BLaER1 treated with 17β-estradiol and CSF1 and Interleukin-3, amounts not matched to agents 10 nM and 100 nM (cell line): ENCODE data around the gene SLC46A1.

ENCODE experiments used
- H3K27ac ChIP-seq, 11 experiments: shearing (Covaris generic); formaldehyde crosslinking; 2 replicates each; pipeline ENCODE4 v1.8.1; 2022
- H3K27me3 ChIP-seq, 11 experiments: shearing (Covaris generic); formaldehyde crosslinking; 2 replicates each; pipeline ENCODE4 v1.8.1; 2022
- H3K36me3 ChIP-seq, 11 experiments: shearing (Covaris generic); formaldehyde crosslinking; 2 replicates each; pipeline ENCODE4 v1.8.1; 2022
- H3K4me1 ChIP-seq, 10 experiments: shearing (Covaris generic); formaldehyde crosslinking; 2 replicates each; pipeline ENCODE4 v1.8.1; 2022
- H3K4me2 ChIP-seq, 11 experiments: shearing (Covaris generic); formaldehyde crosslinking; 2 replicates each; pipeline ENCODE4 v1.8.1; 2022
- H3K4me3 ChIP-seq, 10 experiments: shearing (Covaris generic); formaldehyde crosslinking; 2 replicates each; pipeline ENCODE4 v1.8.1; 2022
- H3K9ac ChIP-seq, 11 experiments: shearing (Covaris generic); formaldehyde crosslinking; 2 replicates each; pipeline ENCODE4 v1.8.1; 2022
- H3K9me3 ChIP-seq, 11 experiments: shearing (Covaris generic); formaldehyde crosslinking; replicated peaks in 1 of 11; 2 replicates each; pipeline ENCODE4 v1.8.1; 2022
- H4K20me1 ChIP-seq, 11 experiments: shearing (Covaris generic); formaldehyde crosslinking; 2 replicates each; pipeline ENCODE4 v1.8.1; 2022
- Cebpa-rat ChIP-seq, 11 experiments: shearing (Covaris generic); IDR thresholded peaks; 2 replicates each; pipeline ENCODE4 v1.8.1; 2022

The SLC46A1 gene

DNA sequence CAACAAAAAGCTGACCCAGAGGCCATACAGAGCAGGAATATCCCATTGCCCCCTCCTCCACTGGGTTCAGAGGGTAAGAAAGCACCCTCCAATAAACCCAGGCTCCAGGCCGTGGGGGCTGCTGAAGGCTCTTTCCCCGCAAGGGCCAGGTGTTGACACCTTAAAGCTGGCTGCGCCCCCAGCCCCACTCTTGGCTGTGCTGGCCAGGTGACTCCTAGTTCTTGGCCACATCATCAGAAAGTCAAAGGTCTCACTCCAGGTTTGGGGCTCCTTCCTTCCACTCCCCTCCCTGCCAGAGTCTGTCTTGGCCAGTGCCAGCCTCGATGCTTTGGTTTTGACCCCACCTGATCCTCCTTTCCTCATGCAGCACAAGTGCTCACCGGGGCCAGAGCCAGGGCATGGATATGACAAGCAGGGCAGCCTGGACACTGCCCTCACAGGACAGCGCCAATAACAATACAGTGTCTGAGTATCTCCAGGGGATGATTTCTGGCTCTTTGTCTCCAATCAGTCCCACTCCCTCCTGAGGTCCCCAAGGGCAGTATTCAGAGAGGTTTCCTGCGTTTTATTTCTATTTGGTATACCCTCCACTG is 8.2 kb downstream of the SLC46A1 start:
- H3K27me3 ChIP-seq: no peaks in the 10 kb centered on the region
- peaks cover 18 to 89% (median 51%) of the 10 kb centered on the region in 10 experiments for H3K4me1 ChIP-seq
- peak overlapping the region; percentile 54 to 100 (median 74) for H3K4me2 ChIP-seq
- peak overlapping the region; percentile 10 to 61 (median 45); a peak in 14 of 22 replicates for H3K9ac ChIP-seq
- H3K9me3 ChIP-seq: no peaks in the 10 kb centered on the region
- H3K36me3 ChIP-seq: peaks cover 32 to 81% (median 54%) of the 10 kb centered on the region in 11 experiments
- H3K27ac ChIP-seq: peak overlapping the region in 10 of 11 experiments; percentile 15 to 66 (median 50); a peak in 17 of 22 replicates
- peaks cover 0 to 12% (median 0%) of the 10 kb centered on the region in 11 experiments; a peak in 5 of 22 replicates for H4K20me1 ChIP-seq
- TF ChIP-seq Cebpa-rat (IDR thresholded peaks at IDR 0.05): no peak
- no peak overlapping the region for H3K4me3 ChIP-seq

DNA sequence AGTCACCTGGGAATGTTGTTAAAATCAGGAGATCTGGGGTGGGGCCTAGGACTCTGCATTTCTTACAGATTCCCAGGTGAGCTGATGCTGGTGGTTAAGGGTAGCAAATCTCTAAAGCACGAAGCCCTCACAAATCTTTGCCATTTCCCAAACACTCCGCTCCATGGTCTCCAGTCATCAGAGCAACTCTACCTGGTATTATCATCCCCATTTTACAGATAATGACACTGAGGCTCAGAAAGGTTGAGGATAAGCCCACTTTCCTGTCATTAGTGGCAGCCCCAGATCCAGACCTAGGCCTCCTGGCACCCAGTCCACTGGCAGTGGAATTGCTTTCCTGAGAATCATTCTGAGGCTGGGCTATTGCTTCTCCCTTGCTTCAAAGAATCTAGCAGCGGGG is 8.7 kb downstream of the SLC46A1 start:
- Histone ChIP-seq H3K4me1 (peaks cover 18 to 84% (median 47%) of the 10 kb centered on the region in 10 experiments), H3K36me3 (peaks cover 37 to 81% (median 59%) of the 10 kb centered on the region in 11 experiments), H4K20me1 (peaks cover 0 to 12% (median 0%) of the 10 kb centered on the region in 11 experiments; a peak in 5 of 22 replicates), H3K4me2 (peak overlapping the region in 9 of 11 experiments; percentile 54 to 100 (median 77); a peak in 13 of 22 replicates), H3K27me3 (no peaks in the 10 kb centered on the region), H3K27ac (peak overlapping the region in 6 of 11 experiments; percentile 38 to 65 (median 60); a peak in 4 of 22 replicates), H3K4me3 (no peak overlapping the region), H3K9me3 (no peaks in the 10 kb centered on the region), H3K9ac (peak overlapping the region in 2 of 11 experiments; percentile 10 to 54; a peak in 3 of 22 replicates)
- no peak for TF ChIP-seq Cebpa-rat (IDR thresholded peaks at IDR 0.05)

DNA sequence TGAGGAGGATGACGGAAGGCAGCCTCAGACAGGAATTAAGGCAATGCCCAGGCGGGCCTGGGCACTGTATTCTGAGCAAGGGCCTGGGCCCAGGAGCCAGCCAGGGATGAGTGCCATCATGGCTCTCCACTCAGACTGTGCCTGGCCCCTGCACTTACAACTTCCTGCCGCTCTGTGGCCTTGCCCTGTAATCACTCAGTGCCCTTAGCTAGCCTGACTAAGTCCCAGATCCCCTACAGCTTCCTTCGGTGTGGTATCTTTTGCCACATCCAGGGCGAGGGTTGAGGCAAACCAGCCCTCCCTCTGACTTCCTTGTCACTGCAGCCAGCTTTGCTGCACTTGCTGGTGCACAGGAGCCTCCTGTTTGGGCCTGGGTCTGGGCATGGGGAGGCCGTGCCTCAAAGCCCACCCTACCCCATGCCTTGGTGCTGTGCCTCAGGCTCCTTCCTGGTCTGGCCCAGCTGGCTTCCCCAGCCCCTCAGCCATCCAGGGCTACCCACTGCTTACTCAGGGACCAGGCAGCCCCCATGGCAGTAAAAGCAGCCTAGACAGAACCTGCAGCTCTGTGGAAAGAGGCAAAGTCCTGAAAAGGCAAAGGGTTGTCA is 9.3 kb downstream of the SLC46A1 start:
- Histone ChIP-seq H4K20me1 (peaks cover 0 to 12% (median 0%) of the 10 kb centered on the region in 11 experiments; a peak in 5 of 22 replicates), H3K9ac (peak overlapping the region in 3 of 11 experiments; percentile 10 to 14 (median 14); a peak in 1 of 22 replicates), H3K27ac (peak overlapping the region in 3 of 11 experiments; percentile 28 to 32 (median 30); a peak in 5 of 22 replicates), H3K9me3 (no peaks in the 10 kb centered on the region), H3K4me2 (peak overlapping the region in 5 of 11 experiments; percentile 69 to 100 (median 83); a peak in 10 of 22 replicates), H3K4me1 (peaks cover 18 to 78% (median 43%) of the 10 kb centered on the region in 10 experiments), H3K27me3 (no peaks in the 10 kb centered on the region), H3K4me3 (no peak overlapping the region), H3K36me3 (peaks cover 43 to 81% (median 63%) of the 10 kb centered on the region in 11 experiments)
- no peak for TF ChIP-seq Cebpa-rat (IDR thresholded peaks at IDR 0.05)

DNA sequence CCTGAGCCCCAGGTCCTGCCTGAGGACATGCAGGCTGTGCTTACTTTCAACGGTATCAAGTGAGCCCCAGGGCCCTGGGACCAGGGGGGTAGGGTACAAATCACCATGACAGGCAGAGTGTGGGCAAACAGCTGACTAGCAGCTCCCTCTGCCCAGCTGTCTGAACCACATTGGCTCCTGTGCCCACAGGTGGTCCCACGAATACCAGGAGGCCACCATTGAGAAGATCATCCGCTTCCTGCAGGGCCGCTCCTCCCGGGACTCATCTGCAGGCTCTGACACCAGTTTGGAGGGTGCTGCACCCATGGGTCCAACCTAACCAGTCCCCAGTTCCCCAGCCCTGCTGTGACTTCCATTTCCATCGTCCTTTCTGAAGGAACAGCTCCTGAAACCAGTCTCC is 10.0 kb downstream of the SLC46A1 start:
- Histone ChIP-seq H3K4me1 (peaks cover 18 to 71% (median 42%) of the 10 kb centered on the region in 10 experiments), H3K9me3 (no peaks in the 10 kb centered on the region), H3K36me3 (peaks cover 50 to 86% (median 71%) of the 10 kb centered on the region in 11 experiments), H3K4me3 (no peak overlapping the region), H3K27me3 (no peaks in the 10 kb centered on the region), H3K4me2 (peak overlapping the region in 5 of 11 experiments; percentile 69 to 100 (median 83); a peak in 10 of 22 replicates), H3K9ac (no peak overlapping the region), H4K20me1 (peaks cover 0 to 12% (median 0%) of the 10 kb centered on the region in 11 experiments; a peak in 5 of 22 replicates), H3K27ac (peak overlapping the region in 2 of 11 experiments; percentile 30 to 32; a peak in 3 of 22 replicates)
- no peak for TF ChIP-seq Cebpa-rat (IDR thresholded peaks at IDR 0.05)

DNA sequence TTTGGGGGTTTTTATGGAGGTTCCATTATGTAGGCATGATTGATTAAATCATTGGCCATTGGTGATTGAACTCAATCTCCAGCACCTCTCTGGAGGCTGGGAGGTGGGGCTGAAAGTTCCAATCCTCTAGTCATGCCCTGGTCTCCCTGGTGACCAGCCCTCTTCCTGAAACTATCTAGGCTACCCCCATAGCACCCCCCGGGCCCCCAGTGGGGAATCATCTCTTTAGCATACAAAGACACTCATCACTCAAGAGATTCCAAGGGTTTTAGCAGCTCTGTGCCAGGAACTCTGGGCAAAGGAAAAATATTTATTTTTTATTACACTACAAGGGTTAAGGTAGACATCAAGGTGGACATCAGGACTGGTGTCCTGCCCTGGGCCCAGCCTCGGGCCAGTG is 10.6 kb downstream of the SLC46A1 start:
- no peaks in the 10 kb centered on the region for H3K9me3 ChIP-seq
- H3K4me3 ChIP-seq: no peak overlapping the region
- H3K36me3 ChIP-seq: peaks cover 52 to 86% (median 73%) of the 10 kb centered on the region in 11 experiments
- H3K27me3 ChIP-seq: no peaks in the 10 kb centered on the region
- peaks cover 0 to 12% (median 0%) of the 10 kb centered on the region in 11 experiments; a peak in 5 of 22 replicates for H4K20me1 ChIP-seq
- no peak overlapping the region for H3K27ac ChIP-seq
- H3K9ac ChIP-seq: no peak overlapping the region
- no peak for TF ChIP-seq Cebpa-rat (IDR thresholded peaks at IDR 0.05)
- H3K4me2 ChIP-seq: peak overlapping the region in 3 of 11 experiments; percentile 69 to 100 (median 95); a peak in 7 of 22 replicates
- peaks cover 18 to 65% (median 41%) of the 10 kb centered on the region in 10 experiments for H3K4me1 ChIP-seq

DNA sequence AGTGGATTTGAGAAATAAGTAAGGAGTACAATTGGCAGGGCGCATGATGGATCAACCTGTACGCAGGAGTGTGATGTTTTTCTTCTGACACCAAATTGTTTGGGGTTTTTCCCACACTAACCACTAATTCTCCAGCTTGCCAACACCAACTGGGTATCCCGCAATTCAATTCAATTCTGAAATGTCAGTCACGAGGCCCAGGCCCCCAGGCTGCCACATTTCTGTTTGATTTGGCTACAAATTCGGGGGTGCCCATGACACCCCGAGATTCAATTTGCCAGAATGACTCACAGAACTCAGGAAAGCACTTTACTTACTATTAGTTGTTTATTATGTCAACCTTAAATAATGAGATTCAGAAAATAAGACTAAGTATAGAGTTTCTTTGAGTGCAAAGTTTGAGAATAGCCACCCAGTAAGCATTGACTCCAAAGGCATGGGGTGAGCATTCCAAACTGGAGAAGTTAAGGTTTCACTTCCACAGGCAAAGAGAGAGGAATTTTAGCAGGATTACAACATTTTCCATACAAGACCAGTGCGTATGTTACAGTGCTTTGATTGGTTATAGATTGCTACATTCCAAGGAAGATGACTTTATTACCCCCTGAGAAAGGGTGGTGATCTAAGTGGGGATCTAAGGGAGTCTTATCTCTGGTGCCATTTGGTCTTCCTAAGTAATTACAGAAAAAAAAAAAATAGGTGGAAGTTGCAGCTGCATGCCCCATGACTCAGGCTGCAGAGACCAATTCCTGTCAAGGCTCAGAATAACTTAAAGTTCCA is 11.5 kb downstream of the SLC46A1 start:
- peak overlapping the region in 3 of 11 experiments; percentile 69 to 100 (median 95); a peak in 6 of 22 replicates for H3K4me2 ChIP-seq
- H3K27me3 ChIP-seq: no peaks in the 10 kb centered on the region
- no peak for TF ChIP-seq Cebpa-rat (IDR thresholded peaks at IDR 0.05)
- no peaks in the 10 kb centered on the region for H3K9me3 ChIP-seq
- no peak overlapping the region for H3K27ac ChIP-seq
- H4K20me1 ChIP-seq: peaks cover 0 to 12% (median 0%) of the 10 kb centered on the region in 11 experiments; a peak in 6 of 22 replicates
- H3K9ac ChIP-seq: no peak overlapping the region
- H3K4me3 ChIP-seq: no peak overlapping the region
- H3K36me3 ChIP-seq: peaks cover 60 to 87% (median 75%) of the 10 kb centered on the region in 11 experiments
- H3K4me1 ChIP-seq: peaks cover 18 to 56% (median 37%) of the 10 kb centered on the region in 10 experiments

DNA sequence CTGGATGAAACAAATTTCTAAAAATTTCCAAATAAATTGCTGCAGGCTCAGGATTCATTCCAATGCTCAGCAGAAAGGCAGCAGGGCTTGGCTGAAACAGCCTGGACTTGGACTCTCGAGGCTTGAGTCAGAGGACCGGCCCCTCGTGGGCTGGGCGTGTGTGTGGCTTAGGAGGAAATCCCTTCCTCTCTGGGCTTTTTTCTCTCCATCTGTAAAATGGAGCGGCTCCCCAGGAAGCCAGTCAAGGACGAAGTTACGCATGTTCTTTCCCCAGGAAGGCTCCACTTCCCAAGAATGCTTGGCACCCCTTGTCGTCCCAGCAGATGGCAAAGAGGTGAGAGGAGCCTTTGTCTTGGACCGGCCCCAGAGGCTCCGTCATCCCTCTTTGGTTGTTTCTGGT is 13.5 kb downstream of the SLC46A1 start:
- H3K9me3 ChIP-seq: no peaks in the 10 kb centered on the region
- H3K4me3 ChIP-seq: no peak overlapping the region
- H3K9ac ChIP-seq: no peak overlapping the region
- TF ChIP-seq Cebpa-rat (IDR thresholded peaks at IDR 0.05): no peak
- H3K4me1 ChIP-seq: peaks cover under 1 to 36% (median 17%) of the 10 kb centered on the region in 10 experiments; a peak in 18 of 20 replicates
- H3K27ac ChIP-seq: no peak overlapping the region
- H3K36me3 ChIP-seq: peaks cover 70 to 100% (median 89%) of the 10 kb centered on the region in 11 experiments
- no peak overlapping the region for H3K4me2 ChIP-seq
- H4K20me1 ChIP-seq: peaks cover 0 to 3% (median 0%) of the 10 kb centered on the region in 11 experiments; a peak in 3 of 22 replicates
- H3K27me3 ChIP-seq: no peaks in the 10 kb centered on the region

DNA sequence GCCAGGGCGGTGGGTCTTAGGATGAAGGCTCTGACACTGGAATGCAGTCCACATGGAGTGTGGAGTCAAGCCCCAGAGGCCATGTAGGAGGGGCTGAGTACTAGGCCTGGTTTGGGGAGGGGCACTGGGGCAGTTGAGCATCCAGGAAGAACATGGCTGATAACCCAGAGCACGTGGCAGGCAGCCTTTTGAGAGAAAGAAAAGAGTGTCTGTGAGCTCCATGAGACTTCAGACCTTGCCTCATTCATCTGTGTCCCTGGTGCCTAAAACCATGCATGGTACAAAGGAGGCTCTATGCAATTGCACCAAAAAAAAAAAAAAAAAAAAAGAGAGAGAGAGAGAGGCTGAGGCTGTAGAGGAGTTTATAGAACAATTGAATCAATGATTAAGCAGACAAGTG is 14.6 kb downstream of the SLC46A1 start:
- TF ChIP-seq Cebpa-rat (IDR thresholded peaks at IDR 0.05): no peak
- Histone ChIP-seq H3K9me3 (no peaks in the 10 kb centered on the region), H3K4me3 (no peak overlapping the region), H3K4me2 (no peak overlapping the region), H3K9ac (no peak overlapping the region), H3K4me1 (peaks cover 0 to 25% (median 6%) of the 10 kb centered on the region in 10 experiments; a peak in 10 of 20 replicates), H3K27me3 (no peaks in the 10 kb centered on the region), H3K36me3 (peaks cover 66 to 100% (median 85%) of the 10 kb centered on the region in 11 experiments), H4K20me1 (no peaks in the 10 kb centered on the region; a peak in 3 of 22 replicates), H3K27ac (no peak overlapping the region)
